ENCODE results near the gene LIN7A.

- TF ChIP-seq, protein P1, sequence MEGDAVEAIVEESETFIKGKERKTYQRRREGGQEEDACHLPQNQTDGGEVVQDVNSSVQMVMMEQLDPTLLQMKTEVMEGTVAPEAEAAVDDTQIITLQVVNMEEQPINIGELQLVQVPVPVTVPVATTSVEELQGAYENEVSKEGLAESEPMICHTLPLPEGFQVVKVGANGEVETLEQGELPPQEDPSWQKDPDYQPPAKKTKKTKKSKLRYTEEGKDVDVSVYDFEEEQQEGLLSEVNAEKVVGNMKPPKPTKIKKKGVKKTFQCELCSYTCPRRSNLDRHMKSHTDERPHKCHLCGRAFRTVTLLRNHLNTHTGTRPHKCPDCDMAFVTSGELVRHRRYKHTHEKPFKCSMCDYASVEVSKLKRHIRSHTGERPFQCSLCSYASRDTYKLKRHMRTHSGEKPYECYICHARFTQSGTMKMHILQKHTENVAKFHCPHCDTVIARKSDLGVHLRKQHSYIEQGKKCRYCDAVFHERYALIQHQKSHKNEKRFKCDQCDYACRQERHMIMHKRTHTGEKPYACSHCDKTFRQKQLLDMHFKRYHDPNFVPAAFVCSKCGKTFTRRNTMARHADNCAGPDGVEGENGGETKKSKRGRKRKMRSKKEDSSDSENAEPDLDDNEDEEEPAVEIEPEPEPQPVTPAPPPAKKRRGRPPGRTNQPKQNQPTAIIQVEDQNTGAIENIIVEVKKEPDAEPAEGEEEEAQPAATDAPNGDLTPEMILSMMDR (IDR thresholded peaks at IDR 0.05) = no peak
- TF ChIP-seq POLR2A (IDR thresholded peaks at IDR 0.05; ENCODE audit: low read depth) (no peak), POLR2AphosphoS5 (IDR thresholded peaks at IDR 0.05) (no peak), EP300 (IDR thresholded peaks at IDR 0.05) (no peak)
Measured at GRCh38 chr12:80776706-80777105, 161.0 kb downstream of the LIN7A start.

Measured in esophagus muscularis mucosa (tissue), 4 donors.